ENCODE measurements around the gene TACC2. TPM values are rescaled to one million over a fixed set of nuclear protein-coding genes. Genes with fewer than 3 reads are reported as not detected.
A peak's percentile ranks its signal among the peaks of the same experiment; 100 is the strongest.

TACC2 gene
- polyA plus RNA-seq, 1 donor = 47.5 TPM

GRCh38 chr10:122143238-122143841, 154.4 kb downstream of the TACC2 start:
- no peak for DNase-seq

- DNase-seq = no peak
These were observed 155.2 kb downstream of the TACC2 start for GRCh38 chr10:122144199-122144598.

GRCh38 chr10:122145113-122145512, 156.2 kb downstream of the TACC2 start:
- DNase-seq = no peak

GRCh38 chr10:122147663-122148062, 158.7 kb downstream of the TACC2 start:
- no peak for DNase-seq

DNA sequence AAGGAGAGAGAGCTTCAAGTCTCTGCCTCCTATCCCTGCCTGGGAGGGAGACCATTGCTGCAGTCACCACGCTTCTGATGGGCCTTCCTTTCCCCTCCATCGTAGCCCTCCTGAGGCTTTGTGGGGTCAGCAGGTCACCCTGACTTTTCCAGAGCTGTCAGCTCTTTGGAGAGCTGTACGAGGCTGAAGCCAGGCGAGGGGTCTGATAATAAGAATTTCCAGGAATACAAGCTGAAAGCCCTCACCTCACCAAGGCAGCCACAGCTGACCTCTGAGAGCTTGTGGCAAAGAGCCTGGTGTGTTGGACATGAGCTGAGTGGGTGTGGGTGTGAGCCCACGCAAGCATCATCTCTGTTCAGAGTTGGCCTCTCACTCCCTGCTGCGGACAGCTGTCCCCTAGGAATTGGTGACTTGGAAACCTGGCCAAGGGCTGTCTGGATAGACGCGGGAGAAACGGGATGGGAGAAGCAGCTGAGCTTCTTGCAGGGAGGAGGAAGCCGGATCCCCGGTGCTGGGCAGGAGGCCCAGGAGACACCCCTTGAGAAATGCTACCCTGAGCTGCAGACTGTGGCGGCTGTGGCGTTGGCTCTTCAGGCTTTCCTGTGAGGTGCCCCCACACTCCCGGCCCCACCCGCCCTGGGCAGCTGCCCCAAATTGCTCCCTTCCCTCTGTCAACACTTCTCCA, 160.1 kb downstream of the TACC2 start:
- no peak for DNase-seq

DNA sequence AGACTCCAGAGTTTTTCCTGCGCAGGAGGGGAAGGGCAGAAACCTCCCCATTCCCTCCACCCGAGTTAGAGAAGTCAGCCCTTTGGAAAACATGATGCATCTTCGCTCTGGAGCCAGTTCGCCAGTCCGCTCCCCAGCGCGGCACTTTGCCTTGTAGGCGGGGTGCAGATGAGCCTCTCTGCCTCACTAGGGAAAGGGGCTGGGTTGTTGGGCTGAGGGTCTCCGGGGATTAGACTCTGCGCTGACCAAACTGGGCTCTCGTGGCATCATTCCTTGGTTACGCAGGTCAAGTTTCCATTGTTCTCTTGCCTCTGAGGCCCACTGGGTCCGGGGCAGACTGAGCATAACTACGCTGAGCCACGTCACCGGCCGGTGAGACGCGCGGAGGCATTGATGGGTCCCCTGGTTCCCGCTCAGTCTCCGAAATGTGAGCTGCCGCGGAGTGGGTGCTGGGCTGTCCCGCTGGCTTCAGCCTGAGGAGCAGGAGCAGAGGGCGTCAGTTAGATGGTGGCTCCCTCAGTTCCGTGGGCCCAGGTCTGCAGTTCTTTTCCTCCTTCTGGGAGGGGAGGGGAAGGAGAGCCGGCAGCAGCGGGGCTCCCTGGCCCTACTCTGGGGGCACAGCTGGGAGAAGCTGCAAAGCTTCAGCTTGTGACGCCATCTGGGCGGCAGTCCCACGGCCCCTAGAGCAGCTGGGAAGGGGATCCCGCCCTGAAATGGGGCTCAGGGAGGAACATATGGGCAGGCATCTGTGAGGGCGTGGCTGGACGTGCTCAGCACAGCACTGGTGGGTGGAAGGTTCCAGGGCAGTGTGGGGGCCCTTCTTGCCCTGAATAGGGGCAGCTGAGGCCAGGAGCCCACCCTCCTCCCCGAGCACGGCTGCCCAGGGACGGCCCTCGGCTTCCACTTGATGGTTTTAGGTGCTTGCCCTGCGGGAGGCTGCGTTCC, 160.9 kb downstream of the TACC2 start:
- DNase-seq = no peak

DNA sequence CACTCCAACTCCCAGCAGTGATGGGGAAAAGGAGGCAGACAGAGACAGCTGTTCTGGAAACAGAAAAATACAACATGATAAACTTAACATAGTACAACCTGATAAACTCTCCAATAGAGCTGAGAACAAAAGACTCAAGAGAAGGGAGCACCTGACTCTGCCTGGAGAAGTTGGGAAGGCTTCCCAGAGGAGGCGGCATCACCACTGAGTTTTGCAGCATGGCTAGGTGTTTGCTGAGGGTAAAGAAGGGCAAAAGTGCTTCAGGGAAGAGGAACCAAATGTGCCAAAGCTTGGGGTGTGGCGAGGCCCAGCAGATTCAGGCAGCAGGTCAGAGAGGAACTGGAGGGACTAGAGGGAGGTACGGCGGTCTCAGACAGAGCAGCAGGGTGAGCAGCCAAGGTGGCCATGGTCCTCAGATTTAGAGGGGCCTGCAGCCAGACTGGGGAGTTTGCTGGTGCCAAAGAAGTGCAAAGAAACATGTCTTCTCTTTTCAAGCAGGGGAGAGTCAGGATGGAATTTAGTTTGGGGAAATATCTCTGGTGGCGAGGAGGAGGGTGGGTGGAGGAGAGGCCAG, 162.2 kb downstream of the TACC2 start:
- no peak for DNase-seq

- DNase-seq = no peak
These were observed 163.6 kb downstream of the TACC2 start for GRCh38 chr10:122152544-122152943.

- no peak for DNase-seq
These were observed 165.1 kb downstream of the TACC2 start for GRCh38 chr10:122154031-122154544.

- no peak for DNase-seq
These were observed 165.8 kb downstream of the TACC2 start for GRCh38 chr10:122154545-122155366.

DNA sequence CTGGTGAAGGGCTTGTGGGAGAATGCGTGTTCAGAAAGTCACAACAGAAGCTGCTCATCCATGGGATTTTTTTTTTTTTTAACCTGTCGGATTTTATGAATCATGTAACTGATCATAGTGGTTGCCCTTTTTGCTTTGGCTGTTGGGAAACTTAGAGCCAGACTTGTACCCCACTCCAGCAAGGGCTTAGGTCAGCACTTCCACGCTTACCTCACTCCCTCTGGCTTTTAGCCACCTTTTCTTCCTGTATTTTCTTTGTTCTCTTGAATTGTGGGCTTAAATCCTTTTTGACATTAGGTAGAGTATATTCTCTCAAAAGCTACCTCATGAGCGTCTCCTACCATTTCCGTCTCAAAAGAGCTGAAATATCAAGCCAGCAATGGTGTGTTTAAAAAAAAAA, 168.5 kb downstream of the TACC2 start:
- DNase-seq = no peak

DNA sequence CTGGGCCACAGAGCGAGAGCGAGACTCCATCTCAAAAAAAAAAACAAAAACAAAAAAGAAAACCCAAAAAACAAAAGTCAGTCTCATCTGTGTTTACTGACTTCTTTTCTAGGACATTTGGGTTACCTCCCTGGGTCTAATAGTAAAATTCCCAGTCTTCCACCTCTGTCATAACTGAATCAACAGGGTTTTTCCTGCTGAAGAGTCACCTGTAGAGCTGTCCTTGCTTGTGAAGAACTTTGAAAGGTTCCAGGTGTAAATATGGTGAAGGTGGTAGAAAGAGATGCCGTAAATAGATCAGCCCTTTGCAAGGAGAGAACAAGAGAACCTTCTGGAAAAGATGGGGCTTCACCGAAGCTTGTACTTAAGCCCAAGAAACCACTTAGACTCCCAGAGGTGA, 169.4 kb downstream of the TACC2 start:
- DNase-seq = no peak

GRCh38 chr10:122159141-122159970, 170.4 kb downstream of the TACC2 start:
- DNase-seq = no peak

GRCh38 chr10:122161795-122162194, 172.8 kb downstream of the TACC2 start:
- no peak for DNase-seq

- DNase-seq = no peak
These were observed 173.8 kb downstream of the TACC2 start for GRCh38 chr10:122162671-122163173.

GRCh38 chr10:122163174-122164022, 174.4 kb downstream of the TACC2 start:
- DNase-seq = peak; percentile 76

- no peak for DNase-seq
These were observed 175.1 kb downstream of the TACC2 start for GRCh38 chr10:122164023-122164601.

- DNase-seq = no peak
These were observed 176.0 kb downstream of the TACC2 start for GRCh38 chr10:122164815-122165483.
